ENCODE data around the gene LRRC18.

DNA sequence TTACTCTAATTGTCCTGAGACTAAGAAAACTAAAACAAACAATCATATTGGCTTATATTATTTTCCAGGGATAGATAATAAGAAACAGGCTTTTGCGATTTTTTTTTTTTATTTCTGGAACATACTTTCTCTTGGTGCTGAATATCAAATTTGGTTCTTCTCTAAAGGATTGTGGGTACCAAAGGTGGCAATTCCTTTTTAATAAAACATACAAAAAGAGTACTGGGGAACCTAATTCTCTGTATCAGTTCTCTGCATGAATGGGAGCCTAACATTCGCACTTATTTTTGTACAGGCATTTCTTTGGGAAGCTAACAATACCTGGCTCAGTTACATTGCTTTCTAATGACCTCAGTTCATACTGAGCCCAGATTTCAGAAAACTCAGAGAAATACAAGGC lies 32.8 kb downstream of the LRRC18 start:
- TF ChIP-seq, protein P1, sequence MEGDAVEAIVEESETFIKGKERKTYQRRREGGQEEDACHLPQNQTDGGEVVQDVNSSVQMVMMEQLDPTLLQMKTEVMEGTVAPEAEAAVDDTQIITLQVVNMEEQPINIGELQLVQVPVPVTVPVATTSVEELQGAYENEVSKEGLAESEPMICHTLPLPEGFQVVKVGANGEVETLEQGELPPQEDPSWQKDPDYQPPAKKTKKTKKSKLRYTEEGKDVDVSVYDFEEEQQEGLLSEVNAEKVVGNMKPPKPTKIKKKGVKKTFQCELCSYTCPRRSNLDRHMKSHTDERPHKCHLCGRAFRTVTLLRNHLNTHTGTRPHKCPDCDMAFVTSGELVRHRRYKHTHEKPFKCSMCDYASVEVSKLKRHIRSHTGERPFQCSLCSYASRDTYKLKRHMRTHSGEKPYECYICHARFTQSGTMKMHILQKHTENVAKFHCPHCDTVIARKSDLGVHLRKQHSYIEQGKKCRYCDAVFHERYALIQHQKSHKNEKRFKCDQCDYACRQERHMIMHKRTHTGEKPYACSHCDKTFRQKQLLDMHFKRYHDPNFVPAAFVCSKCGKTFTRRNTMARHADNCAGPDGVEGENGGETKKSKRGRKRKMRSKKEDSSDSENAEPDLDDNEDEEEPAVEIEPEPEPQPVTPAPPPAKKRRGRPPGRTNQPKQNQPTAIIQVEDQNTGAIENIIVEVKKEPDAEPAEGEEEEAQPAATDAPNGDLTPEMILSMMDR (IDR thresholded peaks at IDR 0.05; ENCODE audit: insufficient read depth, low read length): no peak
- TF ChIP-seq, protein P2, sequence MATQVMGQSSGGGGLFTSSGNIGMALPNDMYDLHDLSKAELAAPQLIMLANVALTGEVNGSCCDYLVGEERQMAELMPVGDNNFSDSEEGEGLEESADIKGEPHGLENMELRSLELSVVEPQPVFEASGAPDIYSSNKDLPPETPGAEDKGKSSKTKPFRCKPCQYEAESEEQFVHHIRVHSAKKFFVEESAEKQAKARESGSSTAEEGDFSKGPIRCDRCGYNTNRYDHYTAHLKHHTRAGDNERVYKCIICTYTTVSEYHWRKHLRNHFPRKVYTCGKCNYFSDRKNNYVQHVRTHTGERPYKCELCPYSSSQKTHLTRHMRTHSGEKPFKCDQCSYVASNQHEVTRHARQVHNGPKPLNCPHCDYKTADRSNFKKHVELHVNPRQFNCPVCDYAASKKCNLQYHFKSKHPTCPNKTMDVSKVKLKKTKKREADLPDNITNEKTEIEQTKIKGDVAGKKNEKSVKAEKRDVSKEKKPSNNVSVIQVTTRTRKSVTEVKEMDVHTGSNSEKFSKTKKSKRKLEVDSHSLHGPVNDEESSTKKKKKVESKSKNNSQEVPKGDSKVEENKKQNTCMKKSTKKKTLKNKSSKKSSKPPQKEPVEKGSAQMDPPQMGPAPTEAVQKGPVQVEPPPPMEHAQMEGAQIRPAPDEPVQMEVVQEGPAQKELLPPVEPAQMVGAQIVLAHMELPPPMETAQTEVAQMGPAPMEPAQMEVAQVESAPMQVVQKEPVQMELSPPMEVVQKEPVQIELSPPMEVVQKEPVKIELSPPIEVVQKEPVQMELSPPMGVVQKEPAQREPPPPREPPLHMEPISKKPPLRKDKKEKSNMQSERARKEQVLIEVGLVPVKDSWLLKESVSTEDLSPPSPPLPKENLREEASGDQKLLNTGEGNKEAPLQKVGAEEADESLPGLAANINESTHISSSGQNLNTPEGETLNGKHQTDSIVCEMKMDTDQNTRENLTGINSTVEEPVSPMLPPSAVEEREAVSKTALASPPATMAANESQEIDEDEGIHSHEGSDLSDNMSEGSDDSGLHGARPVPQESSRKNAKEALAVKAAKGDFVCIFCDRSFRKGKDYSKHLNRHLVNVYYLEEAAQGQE (IDR thresholded peaks at IDR 0.05; ENCODE audit: insufficient replicate concordance, low read depth): no peak
- TF ChIP-seq POLR2AphosphoS5 (IDR thresholded peaks at IDR 0.05; ENCODE audit: low read depth) (no peak), SPI1 (IDR thresholded peaks at IDR 0.05; ENCODE audit: borderline replicate concordance, low read depth) (no peak)

Measured in HL-60 (cell line).